ENCODE data around the gene SOWAHA.
"Not testable (repeated sequence)": the region's sequence is repeated elsewhere in the genome, so short reads cannot be mapped to it uniquely, and the experiment has no call there.

Gene SOWAHA

DNA sequence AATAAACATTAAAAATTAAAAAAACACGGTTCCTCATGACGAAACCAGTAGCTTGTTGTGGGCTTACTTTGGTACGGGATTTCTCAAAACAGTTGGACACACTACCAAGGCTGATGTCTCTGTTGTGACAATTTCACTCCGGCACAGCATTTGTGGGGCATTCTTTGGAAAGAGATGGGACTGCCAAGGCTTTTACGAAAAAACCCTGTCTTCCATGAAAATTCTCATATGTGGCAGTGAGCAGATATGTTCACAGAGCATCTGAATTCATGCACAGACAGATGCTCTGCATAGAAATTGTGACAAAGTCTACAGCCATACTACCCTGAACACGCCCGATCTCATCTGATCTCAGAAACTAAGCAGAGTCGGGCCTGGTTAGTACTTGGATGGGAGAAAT, 35.2 kb downstream of the SOWAHA start:
- TF ChIP-seq, protein P1, sequence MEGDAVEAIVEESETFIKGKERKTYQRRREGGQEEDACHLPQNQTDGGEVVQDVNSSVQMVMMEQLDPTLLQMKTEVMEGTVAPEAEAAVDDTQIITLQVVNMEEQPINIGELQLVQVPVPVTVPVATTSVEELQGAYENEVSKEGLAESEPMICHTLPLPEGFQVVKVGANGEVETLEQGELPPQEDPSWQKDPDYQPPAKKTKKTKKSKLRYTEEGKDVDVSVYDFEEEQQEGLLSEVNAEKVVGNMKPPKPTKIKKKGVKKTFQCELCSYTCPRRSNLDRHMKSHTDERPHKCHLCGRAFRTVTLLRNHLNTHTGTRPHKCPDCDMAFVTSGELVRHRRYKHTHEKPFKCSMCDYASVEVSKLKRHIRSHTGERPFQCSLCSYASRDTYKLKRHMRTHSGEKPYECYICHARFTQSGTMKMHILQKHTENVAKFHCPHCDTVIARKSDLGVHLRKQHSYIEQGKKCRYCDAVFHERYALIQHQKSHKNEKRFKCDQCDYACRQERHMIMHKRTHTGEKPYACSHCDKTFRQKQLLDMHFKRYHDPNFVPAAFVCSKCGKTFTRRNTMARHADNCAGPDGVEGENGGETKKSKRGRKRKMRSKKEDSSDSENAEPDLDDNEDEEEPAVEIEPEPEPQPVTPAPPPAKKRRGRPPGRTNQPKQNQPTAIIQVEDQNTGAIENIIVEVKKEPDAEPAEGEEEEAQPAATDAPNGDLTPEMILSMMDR (IDR thresholded peaks at IDR 0.05; ENCODE audit: control insufficient read depth, insufficient read depth, low read depth, low read length, missing control alignments), result no peak
- no peak for DNase-seq (ENCODE audit: low read depth)

DNA sequence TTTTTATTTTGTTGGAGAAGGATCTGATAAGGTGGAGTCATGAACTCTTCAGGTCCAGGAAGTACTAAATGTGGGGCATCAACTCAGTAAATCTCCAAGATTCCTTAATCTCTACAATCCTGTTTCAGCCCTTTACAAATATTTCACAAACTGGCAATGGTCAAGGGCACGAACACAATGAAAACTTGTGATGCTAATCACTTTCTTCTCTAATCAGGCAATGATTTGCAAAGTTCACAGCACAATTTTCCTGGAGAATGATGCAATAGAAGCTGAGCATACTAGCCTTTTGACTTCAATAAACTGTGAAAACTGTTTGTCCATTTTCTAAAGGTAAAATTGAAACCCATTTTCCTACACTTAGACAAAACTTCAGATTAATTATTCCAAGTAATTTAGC, 36.2 kb downstream of the SOWAHA start:
- no peak for DNase-seq (ENCODE audit: low read depth)
- TF ChIP-seq, protein P1 (IDR thresholded peaks at IDR 0.05; ENCODE audit: control insufficient read depth, insufficient read depth, low read depth, low read length, missing control alignments), result no peak
- no peak overlapping the region for H3K4me3 ChIP-seq (ENCODE audit: control insufficient read depth, low read depth, low read length)

More for the DNA sequence above, 35.2 kb downstream of the SOWAHA start:
- no peak overlapping the region for H3K4me3 ChIP-seq (ENCODE audit: control insufficient read depth, low read depth, low read length)

DNA sequence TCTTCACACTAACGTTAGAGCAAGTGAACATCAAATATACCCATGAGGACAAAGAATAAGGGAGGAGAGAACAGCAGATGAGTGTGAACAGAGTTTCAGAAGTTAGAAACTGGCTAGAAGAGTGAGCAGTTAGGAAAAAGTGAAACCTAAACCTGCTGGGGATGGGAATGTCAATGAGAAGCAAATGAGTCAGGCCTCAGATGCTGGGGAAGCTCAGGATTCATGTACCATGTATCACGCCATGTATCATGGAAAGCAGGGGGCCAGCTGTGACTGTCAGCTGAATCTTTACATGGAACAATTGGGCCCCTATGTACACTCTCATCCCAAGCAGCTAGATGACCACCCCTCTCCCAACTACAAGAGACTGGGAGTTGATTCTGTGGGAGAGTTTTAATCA, 37.0 kb downstream of the SOWAHA start:
- DNase-seq (ENCODE audit: low read depth), result no peak
- TF ChIP-seq, protein P1 (IDR thresholded peaks at IDR 0.05; ENCODE audit: control insufficient read depth, insufficient read depth, low read depth, low read length, missing control alignments), result no peak

DNA sequence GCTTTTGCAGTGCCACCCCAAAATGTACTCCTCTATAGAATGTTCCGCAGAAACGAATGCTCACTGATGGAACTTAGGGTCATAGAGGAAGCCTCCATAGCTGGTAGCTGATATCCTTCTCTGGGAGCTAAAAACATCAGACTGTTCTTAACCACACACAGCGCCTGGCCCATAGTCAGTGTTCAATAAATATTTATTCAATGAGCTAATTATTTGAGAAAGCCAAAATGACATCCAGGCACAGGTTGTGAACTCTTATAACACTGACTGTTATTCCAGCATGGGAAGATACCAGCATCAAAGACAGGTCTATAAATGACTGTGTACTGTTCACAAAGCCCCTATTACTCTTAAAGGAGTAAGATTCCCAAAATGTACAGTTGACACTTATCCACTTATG, 40.2 kb downstream of the SOWAHA start:
- DNase-seq (ENCODE audit: low read depth), result no peak
- TF ChIP-seq, protein P1 (IDR thresholded peaks at IDR 0.05; ENCODE audit: control insufficient read depth, insufficient read depth, low read depth, low read length, missing control alignments), result no peak
- H3K4me3 ChIP-seq (ENCODE audit: control insufficient read depth, low read depth, low read length), result no peak overlapping the region

More for the DNA sequence above, 37.0 kb downstream of the SOWAHA start:
- no peak overlapping the region for H3K4me3 ChIP-seq (ENCODE audit: control insufficient read depth, low read depth, low read length)

DNA sequence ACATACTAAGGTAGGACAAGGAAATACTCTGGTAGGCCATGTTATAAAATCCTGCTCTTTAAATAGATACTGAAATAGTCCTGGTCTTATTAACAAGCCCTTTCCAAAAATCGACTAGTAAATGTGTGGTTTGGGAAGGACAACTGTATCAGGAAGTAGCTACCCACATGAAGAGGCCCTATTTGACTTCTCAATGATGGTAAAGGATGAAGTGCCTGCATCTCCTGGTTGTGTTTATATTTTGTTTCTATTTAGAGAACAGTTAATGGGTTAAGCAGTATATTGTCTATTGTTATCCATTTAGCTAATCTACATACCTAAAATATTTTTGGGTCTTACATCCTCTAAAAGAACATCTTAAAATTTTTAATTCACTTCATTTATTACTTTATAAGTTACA, 40.7 kb downstream of the SOWAHA start:
- TF ChIP-seq, protein P1 (IDR thresholded peaks at IDR 0.05; ENCODE audit: control insufficient read depth, insufficient read depth, low read depth, low read length, missing control alignments), result no peak
- DNase-seq (ENCODE audit: low read depth), result no peak
- no peak overlapping the region for H3K4me3 ChIP-seq (ENCODE audit: control insufficient read depth, low read depth, low read length)

DNA sequence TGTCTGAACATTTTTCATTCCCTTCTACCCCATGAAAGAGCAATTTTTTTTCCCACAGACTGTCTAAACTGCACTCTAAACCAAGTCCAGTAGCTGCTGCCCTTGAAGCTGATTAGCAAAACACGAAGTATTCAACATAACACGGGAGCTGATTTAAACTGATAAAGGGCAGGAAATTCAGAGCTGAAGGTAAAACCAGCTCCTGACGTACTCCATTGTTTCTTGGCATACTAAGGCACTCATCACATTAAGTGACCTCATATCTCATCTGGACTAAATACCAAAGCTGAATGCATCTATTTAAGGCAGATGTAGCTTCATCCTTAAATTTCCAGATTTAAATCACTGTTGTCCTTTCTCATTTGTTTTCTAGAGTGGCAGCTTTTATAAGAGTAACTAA, 41.2 kb downstream of the SOWAHA start:
- no peak for DNase-seq (ENCODE audit: low read depth)
- TF ChIP-seq, protein P1 (IDR thresholded peaks at IDR 0.05; ENCODE audit: control insufficient read depth, insufficient read depth, low read depth, low read length, missing control alignments), result no peak
- no peak overlapping the region for H3K4me3 ChIP-seq (ENCODE audit: control insufficient read depth, low read depth, low read length)

DNA sequence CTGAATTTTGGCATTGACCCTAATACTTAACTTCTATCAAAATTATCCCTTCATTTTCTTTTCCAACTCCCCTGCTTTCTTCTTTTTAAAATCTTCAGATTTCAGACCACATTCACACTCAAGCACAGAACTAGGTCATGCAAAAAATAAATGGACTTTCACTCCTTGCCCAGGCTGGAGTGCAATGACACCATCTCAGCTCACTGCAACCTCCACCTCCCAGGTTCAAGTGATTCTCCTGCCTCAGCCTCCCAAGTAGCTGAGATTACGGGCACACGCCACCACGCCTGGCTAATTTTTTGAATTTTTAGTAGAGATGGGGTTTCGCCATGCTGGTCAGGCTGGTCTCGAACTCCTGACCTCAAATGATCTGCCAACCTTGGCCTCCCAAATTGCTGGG, 41.9 kb downstream of the SOWAHA start:
- DNase-seq (ENCODE audit: low read depth), result not testable (repeated sequence)

More for the DNA sequence above, 41.9 kb downstream of the SOWAHA start:
- H3K4me3 ChIP-seq (ENCODE audit: control insufficient read depth, low read depth, low read length), result not testable (repeated sequence)

Data from AG09309 (cell line).